GM23338 (cell line): ENCODE measurements around the gene TULP4. TPM values are rescaled to one million over a fixed set of nuclear protein-coding genes. Genes with fewer than 3 reads are reported as not detected.

Experiments used
- ATAC-seq: fragments of 200-7000 bp; cut with Tn5 transposase; 3 replicates; pipeline ENCODE4 v1.9.1; 2020
- DNase-seq: peaks from one replicate; pipeline ENCODE4 v3.0.0-alpha.2; 2015; ENCODE audit warnings: low spot score
- H2AFZ ChIP-seq: fragments of 200-600 bp; sonication (generic); 2 replicates; pipeline ENCODE4 v1.8.0; 2016; ENCODE audit warnings: antibody characterized with exemption, mild to moderate bottlenecking, moderate library complexity
- H3F3A ChIP-seq: fragments of 200-600 bp; sonication (generic); replicated peaks from 2 replicates; pipeline ENCODE4 v1.8.0; 2017; ENCODE audit warnings: antibody characterized with exemption, mixed run types, low read depth
- H3K27ac ChIP-seq: fragments of 200-600 bp; sonication (generic); 2 replicates; pipeline ENCODE4 v1.6.1; 2016; ENCODE audit warnings: low read depth
- H3K27me3 ChIP-seq: fragments of 200-600 bp; sonication (generic); 2 replicates; pipeline ENCODE4 v1.8.0; 2016; ENCODE audit warnings: mild to moderate bottlenecking, mixed run types, moderate library complexity; ENCODE audit not compliant: insufficient read depth
- H3K36me3 ChIP-seq: fragments of 200-600 bp; sonication (generic); 2 replicates; pipeline ENCODE4 v1.8.0; 2016; ENCODE audit warnings: mild to moderate bottlenecking; ENCODE audit not compliant: insufficient read depth
- H3K4me1 ChIP-seq: fragments of 200-600 bp; sonication (generic); 2 replicates; pipeline ENCODE4 v1.8.0; 2016; ENCODE audit warnings: mild to moderate bottlenecking, moderate library complexity; ENCODE audit not compliant: insufficient read depth
- H3K4me2 ChIP-seq: fragments of 200-600 bp; sonication (generic); 2 replicates; pipeline ENCODE4 v1.7.1; 2017; ENCODE audit warnings: mixed run types
- H3K4me3 ChIP-seq: fragments of 200-600 bp; sonication (generic); 2 replicates; pipeline ENCODE4 v1.6.1; 2016; ENCODE audit warnings: mixed run types
- H3K79me2 ChIP-seq: fragments of 200-600 bp; sonication (generic); replicated peaks from 2 replicates; pipeline ENCODE4 v1.8.0; 2017; ENCODE audit warnings: mild to moderate bottlenecking; ENCODE audit not compliant: insufficient read depth
- H3K9me2 ChIP-seq: fragments of 200-600 bp; sonication (generic); 2 replicates; pipeline ENCODE4 v1.8.0; 2017; ENCODE audit not compliant: insufficient read depth
- H4K20me1 ChIP-seq: fragments of 200-600 bp; sonication (generic); replicated peaks from 2 replicates; pipeline ENCODE4 v1.8.0; 2017; ENCODE audit warnings: mild to moderate bottlenecking; ENCODE audit not compliant: insufficient read depth
- H3K27ac Mint-ChIP-seq: 2 replicates; pipeline ENCODE4 v1.8.0; 2020; ENCODE audit warnings: inconsistent platforms, mild to moderate bottlenecking, moderate library complexity, mixed read lengths
- H3K27me3 Mint-ChIP-seq: 3 replicates; pipeline ENCODE4 v1.8.0; 2022; ENCODE audit warnings: low read depth, mild to moderate bottlenecking, moderate library complexity, mixed read lengths, inconsistent platforms; ENCODE audit not compliant: insufficient read depth, poor library complexity
- H3K36me3 Mint-ChIP-seq: 3 replicates; pipeline ENCODE4 v1.8.0; 2021; ENCODE audit warnings: low read depth, mild to moderate bottlenecking, inconsistent platforms, moderate library complexity, mixed read lengths
- H3K4me1 Mint-ChIP-seq: 3 replicates; pipeline ENCODE4 v1.8.0; 2020; ENCODE audit warnings: mild to moderate bottlenecking, inconsistent platforms, mixed read lengths
- H3K4me3 Mint-ChIP-seq: 3 replicates; pipeline ENCODE4 v1.8.0; 2021; ENCODE audit warnings: moderate library complexity, mild to moderate bottlenecking, inconsistent platforms, mixed read lengths
- H3K9me3 Mint-ChIP-seq: 3 replicates; pipeline ENCODE4 v1.8.0; 2020; ENCODE audit warnings: moderate library complexity, mild to moderate bottlenecking, inconsistent platforms, mixed read lengths
- CREB1 ChIP-seq: fragments of 250-450 bp; sonication (Bioruptor Pico); IDR thresholded peaks from 2 replicates; pipeline ENCODE4 v1.5.0; 2020; ENCODE audit warnings: low read depth, mild to moderate bottlenecking, moderate library complexity
- CTCF ChIP-seq, 2 experiments: fragments of 200-600 bp in 1 of 2; sonication (generic) in 1 of 2; conservative IDR thresholded peaks; 2 replicates each; pipeline versions ENCODE4 v1.5.1 to v1.6.1; 2016 to 2017; ENCODE audit warnings: antibody characterized with exemption in 2 of 2, low read depth in 2 of 2, mild to moderate bottlenecking in 2 of 2, moderate library complexity in 1 of 2
- ETS1 ChIP-seq: IDR thresholded peaks from 2 replicates; pipeline ENCODE4 v1.6.1; 2016; ENCODE audit warnings: antibody characterized with exemption
- EZH2 ChIP-seq: fragments of 200-600 bp; sonication (generic); IDR thresholded peaks from one replicate; pipeline ENCODE4 v1.8.0; 2017; ENCODE audit warnings: antibody characterized with exemption, mild to moderate bottlenecking, low read depth; ENCODE audit not compliant: unreplicated experiment
- EZH2phosphoT487 ChIP-seq: fragments of 200-600 bp; sonication (generic); IDR thresholded peaks from one replicate; pipeline ENCODE4 v1.8.1; 2018; ENCODE audit warnings: antibody characterized with exemption; ENCODE audit not compliant: unreplicated experiment
- JUNB ChIP-seq: IDR thresholded peaks from one replicate; pipeline ENCODE4 v1.6.1; 2016; ENCODE audit warnings: antibody characterized with exemption; ENCODE audit not compliant: unreplicated experiment
- POLR2AphosphoS5 ChIP-seq: IDR thresholded peaks from 2 replicates; pipeline ENCODE4 v1.6.1; 2016; ENCODE audit warnings: antibody characterized with exemption, low read depth
- REST ChIP-seq: IDR thresholded peaks from one replicate; pipeline ENCODE4 v1.6.1; 2018; ENCODE audit warnings: antibody characterized with exemption; ENCODE audit not compliant: unreplicated experiment
- STAT1 ChIP-seq: IDR thresholded peaks from one replicate; pipeline ENCODE4 v1.6.1; 2016; ENCODE audit warnings: antibody characterized with exemption; ENCODE audit not compliant: unreplicated experiment
- ZNF114 ChIP-seq: fragments of 250-450 bp; sonication (Bioruptor Pico); IDR thresholded peaks from 2 replicates; pipeline ENCODE4 v1.5.0; 2020; ENCODE audit warnings: mild to moderate bottlenecking, moderate library complexity
- ZNF331 ChIP-seq: fragments of 250-450 bp; sonication (Bioruptor Pico); IDR thresholded peaks from 2 replicates; pipeline ENCODE4 v1.5.0; 2020; ENCODE audit warnings: low read depth, mild to moderate bottlenecking, moderate library complexity
- ZNF462 ChIP-seq: fragments of 250-450 bp; sonication (Bioruptor Pico); IDR thresholded peaks from 2 replicates; pipeline ENCODE4 v1.5.0; 2020; ENCODE audit warnings: mild to moderate bottlenecking, moderate library complexity
- polyA plus RNA-seq: library from polyadenylated mRNA; unstranded; fragments of >200 nt; fragmentation: Nextera tagmentation; extraction: Ambion mirVana; gene quantifications from 2 replicates; pipeline ENCODE4 v1.2.1, GENCODE V29; 2016
- total RNA-seq: library from RNA; depleted of rRNA; stranded (reverse); fragments of >200 nt; shearing (Covaris generic); gene quantifications from 2 replicates; pipeline ENCODE4 v1.2.3, GENCODE V29; 2014

TULP4 gene
- total and polyA plus RNA-seq, 2 experiments from 2014 or later, result 31.2 to 50.2 TPM

- no peak for TF ChIP-seq REST
- no peak for TF ChIP-seq CREB1 (CRISPR knock-in tag)
- TF ChIP-seq STAT1, result no peak
These were observed 83.9 kb downstream of the TULP4 start (continued) for GRCh38 chr6:158396136-158396535.

GRCh38 chr6:158397578-158397977 lies 85.3 kb downstream of the TULP4 start:
- Histone ChIP-seq H3K36me3 (no peaks in the 10 kb centered on the region), H3K4me3 (no peak overlapping the region), H4K20me1 (no peaks in the 10 kb centered on the region), H3F3A (no peaks in the 10 kb centered on the region), H3K4me1 (no peaks in the 10 kb centered on the region; the same call in 1 of the 2 replicates), H3K27me3 (no peaks in the 10 kb centered on the region), H3K79me2 (no peaks in the 10 kb centered on the region), H2AFZ (no peak overlapping the region), H3K4me2 (no peak overlapping the region), H3K9me2 (no peaks in the 10 kb centered on the region), H3K27ac (no peak overlapping the region)
- ATAC-seq (no peak), DNase-seq (no peak)
- Mint-ChIP-seq H3K4me3 (no peak overlapping the region), H3K9me3 (peaks cover 23% of the 10 kb centered on the region), H3K27me3 (peaks cover 5% of the 10 kb centered on the region), H3K36me3 (peaks cover 26% of the 10 kb centered on the region), H3K27ac (no peak overlapping the region), H3K4me1 (no peaks in the 10 kb centered on the region)
- no peak for TF ChIP-seq POLR2AphosphoS5
- no peak for TF ChIP-seq EZH2phosphoT487
- no peak for TF ChIP-seq JUNB
- no peak for TF ChIP-seq ETS1
- TF ChIP-seq ZNF331 (CRISPR knock-in tag), result no peak
- no peak for TF ChIP-seq EZH2
- no peak for TF ChIP-seq ZNF114 (CRISPR knock-in tag)
- no peak for TF ChIP-seq CTCF (conservative IDR thresholded peaks at IDR 0.05; ENCODE audit: low read depth in 2 of 2)
- no peak for TF ChIP-seq ZNF462 (CRISPR knock-in tag)
- TF ChIP-seq STAT1, result no peak
